AG10803 (cell line): ENCODE results near the gene MYLIP.

Source experiments
- DNase-seq: peaks from one replicate; pipeline ENCODE4 v3.0.0; 2010; ENCODE audit warnings: low read depth
- H3K4me3 ChIP-seq: 2 replicates; pipeline ENCODE4 v1.5.1; 2011; ENCODE audit warnings: mild to moderate bottlenecking, low read length, control low read depth
- TF ChIP-seq, protein P1 (sequence below): conservative IDR thresholded peaks from 2 replicates; pipeline ENCODE4 v1.5.1; 2011; ENCODE audit warnings: mild to moderate bottlenecking, low read length, control low read depth, inconsistent platforms

Gene MYLIP

GRCh38 chr6:16106991-16107787 lies 21.7 kb upstream of the MYLIP start:
- H3K4me3 ChIP-seq = no peak overlapping the region
- DNase-seq = no peak
- TF ChIP-seq, protein P1, sequence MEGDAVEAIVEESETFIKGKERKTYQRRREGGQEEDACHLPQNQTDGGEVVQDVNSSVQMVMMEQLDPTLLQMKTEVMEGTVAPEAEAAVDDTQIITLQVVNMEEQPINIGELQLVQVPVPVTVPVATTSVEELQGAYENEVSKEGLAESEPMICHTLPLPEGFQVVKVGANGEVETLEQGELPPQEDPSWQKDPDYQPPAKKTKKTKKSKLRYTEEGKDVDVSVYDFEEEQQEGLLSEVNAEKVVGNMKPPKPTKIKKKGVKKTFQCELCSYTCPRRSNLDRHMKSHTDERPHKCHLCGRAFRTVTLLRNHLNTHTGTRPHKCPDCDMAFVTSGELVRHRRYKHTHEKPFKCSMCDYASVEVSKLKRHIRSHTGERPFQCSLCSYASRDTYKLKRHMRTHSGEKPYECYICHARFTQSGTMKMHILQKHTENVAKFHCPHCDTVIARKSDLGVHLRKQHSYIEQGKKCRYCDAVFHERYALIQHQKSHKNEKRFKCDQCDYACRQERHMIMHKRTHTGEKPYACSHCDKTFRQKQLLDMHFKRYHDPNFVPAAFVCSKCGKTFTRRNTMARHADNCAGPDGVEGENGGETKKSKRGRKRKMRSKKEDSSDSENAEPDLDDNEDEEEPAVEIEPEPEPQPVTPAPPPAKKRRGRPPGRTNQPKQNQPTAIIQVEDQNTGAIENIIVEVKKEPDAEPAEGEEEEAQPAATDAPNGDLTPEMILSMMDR = no peak

- DNase-seq = no peak
- H3K4me3 ChIP-seq = no peak overlapping the region
- TF ChIP-seq, protein P1 = no peak
Measured at GRCh38 chr6:16108419-16108818, 20.5 kb upstream of the MYLIP start.

GRCh38 chr6:16108921-16109658 lies 19.8 kb upstream of the MYLIP start:
- DNase-seq = no peak
- TF ChIP-seq, protein P1 = no peak

GRCh38 chr6:16109659-16110305 lies 19.1 kb upstream of the MYLIP start:
- TF ChIP-seq, protein P1 = no peak
- no peak overlapping the region for H3K4me3 ChIP-seq
- DNase-seq = no peak

More at GRCh38 chr6:16108921-16109658, 19.8 kb upstream of the MYLIP start:
- H3K4me3 ChIP-seq = no peak overlapping the region

- TF ChIP-seq, protein P1 = no peak
- no peak for DNase-seq
- no peak overlapping the region for H3K4me3 ChIP-seq
Measured at GRCh38 chr6:16118825-16119224, 10.1 kb upstream of the MYLIP start.

- TF ChIP-seq, protein P1 = no peak
- no peak for DNase-seq
- no peak overlapping the region for H3K4me3 ChIP-seq
Measured at GRCh38 chr6:16121339-16121738, 7.5 kb upstream of the MYLIP start.
